Muscle layer of colon (tissue), 2 donors: ENCODE results near the gene BCKDHB.

Experiments used
- H3K27ac ChIP-seq: one replicate; pipeline ENCODE4 v1.7.0; 2013; ENCODE audit warnings: low read depth, mild to moderate bottlenecking, low read length, moderate library complexity
- H3K27me3 ChIP-seq, 2 donors: one replicate each; pipeline ENCODE4 v1.7.0; 2013; ENCODE audit warnings: low read length in 2 of 2, mild to moderate bottlenecking in 2 of 2; ENCODE audit not compliant: insufficient read depth in 2 of 2, control insufficient read depth in 1 of 2
- H3K36me3 ChIP-seq: one replicate; pipeline ENCODE4 v1.7.0; 2013; ENCODE audit warnings: mild to moderate bottlenecking, low read length; ENCODE audit not compliant: insufficient read depth
- H3K4me1 ChIP-seq: one replicate; pipeline ENCODE4 v1.7.0; 2013; ENCODE audit warnings: mild to moderate bottlenecking, low read length; ENCODE audit not compliant: insufficient read depth
- H3K4me3 ChIP-seq, 2 donors: one replicate each; pipeline ENCODE4 v1.7.0; 2013; ENCODE audit warnings: low read length in 2 of 2, low read depth in 1 of 2, mild to moderate bottlenecking in 1 of 2, moderate library complexity in 1 of 2
- H3K9ac ChIP-seq: one replicate; pipeline ENCODE4 v1.7.0; 2013; ENCODE audit warnings: low read length
- H3K9me3 ChIP-seq: one replicate; pipeline ENCODE4 v1.7.0; 2013; ENCODE audit warnings: mild to moderate bottlenecking, low read length
- donor health status: abdominal sarcoma.
- donor health status: Adenocarcinoma of cecum.

BCKDHB gene

DNA sequence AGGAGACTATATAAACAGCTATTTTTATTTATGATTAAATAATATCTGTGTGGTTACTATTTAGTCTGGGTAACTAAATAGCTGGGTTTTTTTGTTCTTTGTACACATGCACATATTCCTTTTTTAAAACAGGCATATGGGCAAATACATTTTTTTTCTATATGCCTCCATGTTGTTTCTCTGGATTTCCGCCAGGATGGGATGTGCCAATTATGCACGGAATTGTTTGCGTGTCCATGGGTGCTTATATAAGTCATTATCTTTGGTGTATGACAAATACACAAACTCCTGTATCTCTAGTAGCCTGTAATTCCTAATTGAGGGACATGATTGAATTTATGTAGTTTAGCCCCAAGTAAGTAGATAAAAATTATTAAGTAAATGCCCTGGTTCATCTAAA lies 226.9 kb downstream of the BCKDHB start:
- Histone ChIP-seq H3K4me1 (no peaks in the 10 kb centered on the region), H3K27ac (no peak overlapping the region), H3K9me3 (no peaks in the 10 kb centered on the region), H3K36me3 (no peaks in the 10 kb centered on the region), H3K27me3 (no peaks in the 10 kb centered on the region), H3K9ac (no peak overlapping the region), H3K4me3 (no peak overlapping the region)

DNA sequence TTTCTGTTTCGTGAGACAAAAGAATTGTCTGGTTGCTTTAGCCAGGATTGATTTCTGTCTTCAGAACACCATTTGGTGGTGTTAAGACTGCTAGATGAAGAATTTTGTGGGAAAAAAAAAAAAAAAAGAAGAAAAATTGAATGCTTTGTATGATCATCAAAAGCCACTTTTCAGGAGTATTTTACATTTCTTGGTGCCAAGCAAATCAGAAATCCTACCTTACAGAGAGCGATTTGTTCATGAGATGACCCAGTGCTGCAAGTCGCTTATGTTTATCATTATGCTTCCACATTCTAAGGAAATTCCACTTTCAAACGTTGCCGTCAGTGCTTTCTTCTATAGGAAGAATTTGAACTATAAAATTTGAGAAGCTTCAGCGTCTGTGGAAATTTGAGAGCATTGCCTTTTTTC lies 228.7 kb downstream of the BCKDHB start:
- no peaks in the 10 kb centered on the region for H3K4me1 ChIP-seq
- no peak overlapping the region for H3K9ac ChIP-seq
- no peaks in the 10 kb centered on the region for H3K9me3 ChIP-seq
- H3K36me3 ChIP-seq, result no peaks in the 10 kb centered on the region
- no peak overlapping the region for H3K27ac ChIP-seq
- no peak overlapping the region for H3K4me3 ChIP-seq
- no peaks in the 10 kb centered on the region for H3K27me3 ChIP-seq

DNA sequence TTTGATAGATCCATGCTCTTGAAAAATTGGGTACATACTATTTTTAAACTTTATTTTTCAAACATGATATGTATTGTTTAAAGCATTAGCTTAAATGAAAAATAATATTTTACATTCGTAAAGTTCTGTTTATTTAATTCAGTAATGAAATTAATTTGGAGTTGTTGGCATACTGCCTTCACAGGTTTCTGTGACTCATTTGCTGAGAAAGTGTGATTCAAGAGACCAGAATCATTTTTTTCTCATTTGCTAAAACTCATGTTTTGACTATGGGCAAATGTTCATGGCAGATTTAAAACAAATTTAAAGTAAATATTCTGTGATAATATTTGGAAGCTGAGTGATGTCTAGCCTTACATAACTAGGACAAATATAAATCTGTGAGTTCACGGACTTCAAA lies 230.4 kb downstream of the BCKDHB start:
- no peaks in the 10 kb centered on the region for H3K27me3 ChIP-seq

DNA sequence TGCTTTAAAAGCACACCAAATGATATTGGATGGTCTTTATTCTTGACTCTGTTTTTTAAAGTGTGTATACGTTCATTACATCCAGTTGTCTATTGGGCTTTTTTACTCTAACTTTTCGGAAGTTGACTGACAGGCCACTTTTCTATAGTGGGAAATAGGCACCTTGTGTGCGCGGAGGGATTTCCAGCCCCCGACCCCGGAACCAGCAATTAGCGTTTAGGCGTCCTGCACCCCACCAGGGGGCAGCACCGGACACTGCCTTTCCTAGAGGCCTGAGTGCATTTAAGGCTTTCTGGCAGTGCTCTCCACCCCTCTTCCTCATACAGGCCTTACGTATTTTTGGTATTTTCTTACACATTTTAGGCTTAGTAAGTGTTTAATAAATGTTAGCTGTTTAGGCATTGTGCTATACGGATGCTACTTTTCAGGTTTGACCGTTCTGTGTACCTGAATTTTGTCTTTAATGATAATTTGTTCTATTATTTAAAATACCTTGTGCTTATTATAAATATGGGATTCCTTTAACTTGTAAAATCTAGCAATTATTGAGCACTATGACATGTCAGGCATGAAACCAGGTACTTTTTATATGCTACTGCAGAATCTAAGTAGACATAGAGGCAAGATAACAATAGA lies 231.8 kb downstream of the BCKDHB start:
- Histone ChIP-seq H3K4me3 (peak overlapping the region in 1 of 2 donors; percentile 6), H3K36me3 (no peaks in the 10 kb centered on the region), H3K9ac (no peak overlapping the region), H3K4me1 (no peaks in the 10 kb centered on the region), H3K27ac (no peak overlapping the region), H3K9me3 (no peaks in the 10 kb centered on the region), H3K27me3 (no peaks in the 10 kb centered on the region)

More for the DNA sequence above, 230.4 kb downstream of the BCKDHB start:
- no peak overlapping the region for H3K4me3 ChIP-seq
- no peaks in the 10 kb centered on the region for H3K4me1 ChIP-seq
- H3K36me3 ChIP-seq, result no peaks in the 10 kb centered on the region
- no peak overlapping the region for H3K9ac ChIP-seq
- H3K9me3 ChIP-seq, result no peaks in the 10 kb centered on the region
- H3K27ac ChIP-seq, result no peak overlapping the region

DNA sequence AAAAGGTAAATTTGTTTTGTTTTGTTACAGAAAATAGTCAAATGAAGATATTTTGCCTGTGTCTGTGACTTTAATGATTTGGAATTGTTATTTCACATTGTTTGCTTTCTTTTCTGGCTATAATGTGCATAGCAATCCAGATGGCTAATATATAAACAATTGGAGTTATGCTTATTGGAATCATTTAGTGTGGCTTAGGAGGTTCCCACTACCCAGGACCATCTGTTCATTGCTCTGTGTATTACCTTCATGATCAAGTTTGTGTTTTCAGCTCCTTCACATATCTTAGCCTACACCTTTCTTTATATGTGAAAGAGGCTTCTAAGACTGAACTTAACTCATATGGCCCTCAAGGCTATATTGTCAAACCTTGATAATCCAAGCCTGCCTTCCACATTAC lies 232.9 kb downstream of the BCKDHB start:
- no peak overlapping the region for H3K9ac ChIP-seq
- no peak overlapping the region for H3K4me3 ChIP-seq
- no peaks in the 10 kb centered on the region for H3K27me3 ChIP-seq
- H3K27ac ChIP-seq, result no peak overlapping the region
- no peaks in the 10 kb centered on the region for H3K36me3 ChIP-seq
- no peaks in the 10 kb centered on the region for H3K9me3 ChIP-seq
- no peaks in the 10 kb centered on the region for H3K4me1 ChIP-seq

DNA sequence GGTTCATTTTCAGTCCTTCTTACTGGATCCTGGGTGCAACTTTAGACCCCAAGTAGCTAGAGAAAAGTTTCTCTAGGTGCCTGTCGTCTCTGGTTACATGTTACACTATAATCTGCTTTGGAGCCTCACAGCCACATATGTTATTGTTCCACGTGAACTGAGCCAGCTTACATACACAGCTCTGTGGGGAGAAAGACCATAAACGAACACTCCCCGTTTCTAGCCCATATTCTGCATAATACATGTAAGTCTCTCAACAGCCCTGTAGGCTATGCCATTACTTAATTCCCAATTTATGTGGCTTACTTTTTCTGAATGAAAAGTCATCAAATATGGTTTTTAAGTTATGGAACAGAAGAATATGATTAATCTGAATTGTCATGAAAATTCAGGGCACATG lies 233.8 kb downstream of the BCKDHB start:
- no peaks in the 10 kb centered on the region for H3K4me1 ChIP-seq
- no peaks in the 10 kb centered on the region for H3K27me3 ChIP-seq
- H3K36me3 ChIP-seq, result no peaks in the 10 kb centered on the region
- H3K9ac ChIP-seq, result no peak overlapping the region
- no peak overlapping the region for H3K4me3 ChIP-seq
- no peak overlapping the region for H3K27ac ChIP-seq
- no peaks in the 10 kb centered on the region for H3K9me3 ChIP-seq

DNA sequence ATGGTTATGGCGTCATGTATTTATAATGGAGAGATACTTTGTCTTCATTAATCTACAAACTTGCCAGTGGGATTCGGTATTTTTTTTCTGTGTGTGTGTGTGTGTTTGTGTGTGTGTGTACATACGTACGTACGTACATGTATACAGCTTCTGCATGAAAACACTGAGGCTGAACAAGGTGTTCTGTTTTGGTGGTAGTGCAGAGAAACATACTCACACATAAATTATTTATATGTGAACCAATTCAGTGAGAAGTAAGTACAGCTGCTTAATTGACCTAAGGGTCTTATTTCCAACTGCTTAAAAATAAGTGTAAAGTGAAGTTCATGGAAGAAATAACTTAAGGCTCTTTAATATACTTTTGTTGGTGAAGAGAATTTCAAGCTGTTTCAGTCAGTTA lies 234.2 kb downstream of the BCKDHB start:
- H3K36me3 ChIP-seq, result no peaks in the 10 kb centered on the region
- no peak overlapping the region for H3K9ac ChIP-seq
- H3K4me3 ChIP-seq, result no peak overlapping the region
- H3K27me3 ChIP-seq, result no peaks in the 10 kb centered on the region
- no peaks in the 10 kb centered on the region for H3K4me1 ChIP-seq
- no peak overlapping the region for H3K27ac ChIP-seq
- H3K9me3 ChIP-seq, result no peaks in the 10 kb centered on the region

DNA sequence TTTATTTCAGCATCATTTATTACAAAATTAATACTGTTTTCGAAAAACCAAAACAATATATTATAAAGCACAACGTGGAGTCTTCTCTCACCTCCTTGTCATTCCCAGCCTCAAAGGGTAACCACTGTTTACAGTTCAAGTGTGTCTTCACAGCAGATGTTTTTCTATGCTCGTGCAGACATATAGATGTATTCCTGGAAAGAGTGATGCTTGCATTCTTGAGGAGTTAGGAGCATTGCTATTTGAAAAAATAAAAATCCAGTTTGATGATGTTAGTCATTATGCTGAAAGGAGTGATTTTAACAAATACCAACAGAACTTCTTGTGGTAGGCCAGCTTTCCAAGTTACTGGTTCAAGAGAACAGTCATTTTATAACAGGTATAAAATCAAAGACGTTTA lies 234.9 kb downstream of the BCKDHB start:
- Histone ChIP-seq H3K4me3 (no peak overlapping the region), H3K27me3 (no peaks in the 10 kb centered on the region), H3K9me3 (no peaks in the 10 kb centered on the region), H3K27ac (no peak overlapping the region), H3K9ac (no peak overlapping the region), H3K36me3 (no peaks in the 10 kb centered on the region), H3K4me1 (no peaks in the 10 kb centered on the region)

DNA sequence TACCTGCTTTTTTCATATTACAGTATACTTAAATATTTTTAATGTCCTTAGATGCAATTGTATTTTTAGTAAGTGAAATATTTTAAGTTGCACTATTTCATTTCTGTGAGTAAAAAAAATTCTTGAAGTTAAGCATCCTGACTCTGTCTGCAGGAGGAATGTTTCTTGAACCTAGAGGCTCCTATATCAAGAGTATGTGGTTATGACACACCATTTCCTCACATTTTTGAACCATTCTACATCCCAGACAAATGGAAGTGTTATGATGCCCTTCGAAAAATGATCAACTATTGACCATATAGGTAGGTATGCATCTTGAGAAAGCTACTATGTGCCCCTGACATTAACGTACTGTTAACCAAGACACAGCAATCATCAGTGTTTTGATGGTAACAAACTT lies 237.0 kb downstream of the BCKDHB start:
- Histone ChIP-seq H3K4me1 (no peaks in the 10 kb centered on the region), H3K9ac (no peak overlapping the region), H3K36me3 (no peaks in the 10 kb centered on the region), H3K9me3 (no peaks in the 10 kb centered on the region), H3K4me3 (no peak overlapping the region), H3K27me3 (no peaks in the 10 kb centered on the region), H3K27ac (no peak overlapping the region)

DNA sequence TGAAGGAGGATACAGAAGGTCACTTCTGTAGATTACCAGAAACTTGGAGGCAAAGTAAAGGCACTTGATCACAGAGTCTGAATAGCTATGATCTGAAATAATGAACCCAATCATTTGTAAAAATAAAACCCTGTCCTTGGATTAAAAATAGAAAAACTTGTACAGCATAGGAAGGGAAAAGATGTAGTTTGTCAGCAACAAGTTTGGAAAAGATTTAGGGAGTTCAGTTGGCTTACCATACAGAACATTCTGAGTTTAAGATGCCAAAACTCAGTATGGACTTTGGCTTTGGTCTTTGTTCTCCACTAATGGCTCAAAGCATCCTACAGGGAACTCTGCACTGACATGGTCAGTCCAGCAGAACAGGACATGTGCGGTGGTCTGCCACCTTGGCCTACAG lies 240.6 kb downstream of the BCKDHB start:
- Histone ChIP-seq H3K9me3 (no peaks in the 10 kb centered on the region), H3K27ac (no peak overlapping the region), H3K9ac (no peak overlapping the region), H3K4me1 (no peaks in the 10 kb centered on the region), H3K27me3 (no peaks in the 10 kb centered on the region), H3K4me3 (no peak overlapping the region), H3K36me3 (no peaks in the 10 kb centered on the region)

DNA sequence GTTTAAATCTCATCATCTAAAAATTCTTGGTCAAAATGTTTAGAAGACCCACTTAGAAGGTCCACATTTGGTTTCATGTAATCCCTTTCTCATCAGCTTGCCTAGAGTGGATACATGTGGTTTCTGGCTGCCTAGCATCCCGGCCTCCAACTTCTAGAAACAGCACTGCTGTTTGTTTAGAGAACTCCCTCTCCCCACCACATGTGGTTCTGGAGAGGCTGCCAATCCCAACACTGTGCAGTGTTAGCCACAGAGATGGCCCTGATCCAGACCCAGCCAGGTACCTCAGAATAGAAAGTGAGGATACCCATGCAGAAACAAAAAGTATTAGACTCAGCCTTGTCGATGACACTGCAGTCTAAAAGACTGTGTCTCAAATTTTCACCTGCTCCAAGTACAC lies 241.8 kb downstream of the BCKDHB start:
- H3K27ac ChIP-seq, result no peak overlapping the region
- H3K36me3 ChIP-seq, result no peaks in the 10 kb centered on the region
- H3K27me3 ChIP-seq, result no peaks in the 10 kb centered on the region
- H3K4me1 ChIP-seq, result no peaks in the 10 kb centered on the region
- H3K9me3 ChIP-seq, result no peaks in the 10 kb centered on the region
- no peak overlapping the region for H3K4me3 ChIP-seq
- no peak overlapping the region for H3K9ac ChIP-seq

DNA sequence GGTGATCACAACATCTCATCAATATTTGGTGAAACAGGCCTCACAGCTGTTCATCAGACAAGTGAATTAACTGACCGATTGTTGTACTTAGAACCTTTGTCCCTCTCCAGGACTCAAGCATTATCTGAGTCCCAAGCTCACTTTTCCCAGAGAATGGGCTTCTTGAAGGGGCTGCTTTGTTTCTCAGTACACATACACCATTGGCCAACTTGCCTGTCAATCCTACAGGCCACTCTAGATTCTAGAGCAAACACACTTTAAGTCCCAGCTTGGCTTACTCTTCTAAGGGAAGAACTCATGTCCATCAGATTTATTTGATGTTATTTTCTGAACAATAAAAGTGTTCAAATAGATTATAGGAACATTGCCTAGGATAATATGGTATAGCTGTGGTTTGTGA lies 249.5 kb downstream of the BCKDHB start:
- H3K27ac ChIP-seq, result no peak overlapping the region
- no peaks in the 10 kb centered on the region for H3K27me3 ChIP-seq
- no peak overlapping the region for H3K4me3 ChIP-seq
- no peaks in the 10 kb centered on the region for H3K36me3 ChIP-seq
- peaks cover 6% of the 10 kb centered on the region for H3K4me1 ChIP-seq
- no peak overlapping the region for H3K9ac ChIP-seq
- no peaks in the 10 kb centered on the region for H3K9me3 ChIP-seq
